HG02678 (cell line): ENCODE results near the gene SEPTIN2.
"Not testable (repeated sequence)": the region's sequence is repeated elsewhere in the genome, so short reads cannot be mapped to it uniquely, and the experiment has no call there.

ENCODE experiments used
- ATAC-seq: cut with Tn5 transposase; IDR thresholded peaks from one replicate; pipeline ENCODE4 v1.9.1; 2021; ENCODE audit warnings: mild to moderate bottlenecking, moderate library complexity; ENCODE audit not compliant: unreplicated experiment

SEPTIN2 gene

DNA sequence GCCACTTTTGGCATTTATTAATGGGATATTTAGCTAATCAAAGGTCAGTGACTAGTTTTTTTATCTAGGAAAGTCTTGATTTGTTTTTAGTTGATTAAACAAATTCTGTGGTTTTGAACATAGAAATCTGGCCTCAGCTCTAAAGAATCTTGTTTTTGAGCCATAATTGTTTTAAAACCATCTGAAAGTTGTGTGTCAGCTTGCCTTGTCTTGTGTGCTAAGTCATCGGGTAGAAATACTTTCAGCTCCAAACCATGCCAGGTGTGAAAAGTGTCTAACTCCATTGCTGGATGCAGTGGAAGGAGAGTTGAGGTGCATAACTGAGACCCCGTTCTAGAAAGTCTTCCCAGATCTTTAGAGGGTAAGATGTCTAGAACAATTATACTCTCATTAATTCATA, 63.1 kb downstream of the SEPTIN2 start:
- no peak for ATAC-seq

DNA sequence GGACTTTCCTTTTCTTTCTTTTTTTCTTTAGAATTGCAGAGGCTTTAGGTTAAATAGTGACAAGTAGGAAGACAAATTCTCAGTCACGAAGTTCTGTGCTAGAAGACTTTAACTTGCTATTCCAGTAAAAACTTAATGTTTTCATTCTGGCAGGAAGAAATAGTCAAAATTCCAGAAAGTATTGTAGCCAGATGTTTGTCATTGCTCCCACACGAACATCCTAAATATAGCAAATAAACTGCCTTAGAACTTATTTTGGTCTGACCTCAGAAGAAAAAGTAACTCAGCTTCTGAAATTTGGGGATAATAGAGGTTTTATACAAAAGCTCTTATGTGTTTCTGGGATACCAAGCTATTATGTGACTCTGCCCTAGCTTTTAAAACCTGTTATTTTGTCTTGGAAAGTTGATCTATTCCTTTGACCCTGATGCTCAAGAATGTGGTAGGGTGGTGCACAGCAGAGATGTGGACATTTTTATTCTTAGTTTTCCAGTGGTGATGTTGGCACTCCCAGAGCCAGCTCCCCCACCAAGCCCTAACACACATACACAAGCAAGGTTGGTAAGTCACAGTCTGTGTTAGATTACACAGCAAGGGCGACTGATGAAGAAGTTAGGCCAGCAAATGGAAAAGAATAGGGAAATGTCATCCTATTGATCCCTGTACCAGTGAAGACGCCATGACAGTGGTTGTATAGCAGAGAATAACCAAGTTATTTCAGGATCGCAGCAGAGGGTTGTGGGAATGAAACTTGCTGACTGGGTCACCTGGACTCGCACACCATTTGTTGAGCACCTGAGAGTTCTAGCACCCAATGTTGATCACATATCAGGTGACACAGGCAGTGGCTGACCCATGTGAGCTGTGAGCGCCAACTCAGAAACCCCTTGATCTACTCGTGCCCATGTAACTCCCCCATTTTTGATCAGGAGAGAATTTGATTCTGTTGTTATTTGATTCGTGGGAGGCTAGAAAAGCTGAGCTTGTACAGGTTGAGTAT, 64.1 kb downstream of the SEPTIN2 start:
- no peak for ATAC-seq

DNA sequence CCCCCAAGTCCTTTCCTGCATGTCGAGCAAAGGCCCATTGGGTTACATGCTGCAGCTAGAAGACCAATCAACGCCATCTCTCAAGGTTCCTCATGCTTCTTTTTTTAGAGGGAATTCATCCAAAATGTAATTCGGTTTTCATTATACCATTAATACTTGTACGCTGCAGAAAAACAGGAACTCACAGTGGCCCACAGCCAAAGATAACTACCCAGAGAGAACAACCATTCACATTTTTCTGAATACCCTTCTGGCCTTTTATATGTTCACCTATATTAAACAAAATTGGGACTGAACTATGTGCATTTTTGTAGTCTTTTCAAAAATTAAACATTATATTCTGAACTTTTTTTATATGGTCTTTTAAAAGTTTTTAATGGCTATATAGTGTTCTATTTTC, 66.1 kb downstream of the SEPTIN2 start:
- no peak for ATAC-seq

DNA sequence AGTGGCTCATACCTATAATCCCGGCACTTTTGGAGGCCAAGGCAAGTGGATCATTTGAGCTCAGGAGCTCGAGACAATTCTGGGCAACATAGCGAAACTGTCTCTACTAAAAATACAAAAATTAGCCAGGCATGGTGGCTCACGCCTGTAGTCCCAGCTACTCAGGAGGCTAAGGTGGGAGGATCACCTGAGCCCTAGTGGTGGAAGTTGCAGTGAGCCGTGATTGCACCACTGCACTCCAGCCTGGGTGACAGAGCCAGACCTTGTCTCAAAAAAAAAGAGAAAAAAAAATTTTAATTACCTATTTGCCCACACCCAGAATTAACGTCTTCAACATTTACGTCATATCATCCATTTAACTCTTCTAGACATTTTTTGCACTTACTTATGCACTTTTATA, 69.7 kb downstream of the SEPTIN2 start:
- not testable (repeated sequence) for ATAC-seq

DNA sequence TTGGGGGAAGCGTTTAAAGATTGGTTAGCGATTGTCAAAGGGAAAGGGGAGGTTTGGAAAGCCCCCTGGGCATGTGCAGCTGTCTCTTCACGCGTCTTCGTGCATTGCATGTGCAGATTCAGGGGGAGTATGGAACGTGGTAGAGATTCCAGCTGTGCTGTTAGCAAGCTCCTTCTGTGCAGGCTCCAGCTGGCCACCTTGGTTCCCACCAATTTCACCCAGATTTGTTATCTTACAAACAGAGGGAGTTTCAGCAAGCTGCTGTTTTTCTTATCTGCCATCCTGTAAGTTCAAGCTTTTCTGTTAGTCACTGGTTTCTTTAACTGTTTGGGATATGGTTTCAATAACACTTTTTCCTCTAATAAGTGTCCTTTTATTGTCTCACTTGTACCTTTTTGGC, 70.8 kb downstream of the SEPTIN2 start:
- no peak for ATAC-seq

DNA sequence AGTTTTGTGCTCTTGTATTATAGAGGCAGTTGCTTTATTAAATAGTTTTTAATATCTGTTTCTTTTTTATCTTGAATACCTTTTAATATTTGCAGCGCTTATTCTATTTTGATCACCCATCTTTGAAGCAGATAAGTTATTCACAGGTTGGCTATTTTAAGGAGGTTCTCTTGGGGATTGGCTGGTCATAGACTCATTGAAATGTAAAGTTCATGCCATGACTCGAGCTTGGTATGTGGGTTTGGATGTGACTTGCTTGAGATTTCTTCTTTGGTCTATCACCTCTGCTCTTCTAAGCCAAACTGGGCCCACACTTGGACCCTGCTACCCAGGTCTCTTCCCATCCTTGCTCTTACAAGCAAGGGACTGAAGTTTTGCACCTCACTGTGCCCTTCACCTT, 74.0 kb downstream of the SEPTIN2 start:
- no peak for ATAC-seq

DNA sequence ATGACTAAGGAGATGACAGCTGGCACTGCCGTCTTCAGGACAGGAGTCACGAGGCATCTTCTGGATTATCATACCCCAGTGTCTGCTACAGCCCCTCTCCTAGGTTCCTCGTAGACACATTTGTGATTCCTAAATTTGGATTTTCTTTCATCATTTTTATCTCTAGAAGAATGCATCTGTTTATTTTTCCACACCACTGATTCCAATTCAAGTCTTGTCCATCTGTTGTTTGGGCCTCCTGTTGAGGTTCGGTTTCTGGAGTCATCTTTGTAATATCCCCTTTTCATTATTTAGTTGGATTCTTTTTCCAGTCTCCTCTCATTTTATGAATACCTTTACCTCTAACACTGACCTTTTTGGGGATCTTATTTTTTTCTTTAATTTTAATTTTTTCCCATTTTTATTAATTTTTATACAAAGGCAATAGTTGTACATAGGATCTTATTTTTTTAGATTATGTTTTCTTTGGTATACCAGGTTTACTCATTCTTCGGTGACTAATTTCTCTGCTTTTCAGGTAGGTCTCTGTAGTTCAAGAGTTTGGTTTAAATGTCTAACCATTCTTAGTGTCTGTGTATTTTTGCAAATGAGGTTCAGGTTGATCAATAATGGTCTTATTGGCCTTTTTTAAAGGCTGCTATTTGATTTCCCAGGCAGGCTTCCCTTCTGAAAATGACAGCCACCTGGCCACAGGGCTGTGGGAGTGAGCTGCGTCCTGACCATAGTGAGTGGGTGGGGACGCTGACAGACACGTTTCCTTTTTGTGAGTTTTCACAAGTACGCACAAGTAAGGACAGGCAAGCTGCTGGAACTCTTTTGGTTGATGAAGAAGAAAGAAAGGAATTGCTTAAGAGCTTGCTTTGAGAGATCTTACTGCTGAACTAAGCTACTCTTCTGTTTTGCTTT, 74.8 kb downstream of the SEPTIN2 start:
- peak; percentile 63 for ATAC-seq

DNA sequence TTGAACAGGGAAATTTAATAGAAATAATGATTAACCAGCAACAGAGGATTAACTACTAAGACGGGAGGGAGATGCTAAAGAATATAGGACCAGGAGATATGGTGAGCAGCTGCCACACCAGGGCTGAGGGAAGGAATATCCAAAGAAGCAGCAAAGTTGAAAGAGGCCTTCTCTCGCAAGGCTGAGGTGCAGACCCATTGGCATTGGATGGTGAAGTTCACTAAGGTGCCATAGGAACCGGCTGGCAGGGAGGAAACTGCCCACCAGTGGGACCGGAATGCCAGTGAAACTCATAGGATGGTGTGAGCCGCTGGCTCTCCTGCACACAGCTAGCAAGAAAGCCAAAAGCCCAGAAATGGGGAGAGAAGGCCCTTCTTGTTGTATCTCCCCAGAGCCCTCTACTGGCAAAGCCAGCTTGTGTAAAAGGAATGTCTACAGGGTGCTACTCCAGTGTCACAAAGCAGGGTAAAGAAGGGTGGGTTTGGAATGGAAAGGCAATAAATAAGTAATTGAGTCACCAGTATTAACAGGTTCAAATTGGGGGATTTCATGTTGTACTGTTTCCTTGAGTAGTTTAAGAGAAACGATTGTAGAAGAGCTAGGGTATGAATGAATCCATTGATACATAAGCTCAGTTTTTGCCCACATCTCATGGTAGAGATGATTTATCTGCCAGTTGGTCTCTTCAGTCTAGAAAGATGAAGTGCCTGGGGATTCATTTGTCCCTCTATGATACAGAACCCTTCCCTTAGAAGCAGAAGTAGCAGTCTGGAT, 76.4 kb downstream of the SEPTIN2 start:
- ATAC-seq = no peak

DNA sequence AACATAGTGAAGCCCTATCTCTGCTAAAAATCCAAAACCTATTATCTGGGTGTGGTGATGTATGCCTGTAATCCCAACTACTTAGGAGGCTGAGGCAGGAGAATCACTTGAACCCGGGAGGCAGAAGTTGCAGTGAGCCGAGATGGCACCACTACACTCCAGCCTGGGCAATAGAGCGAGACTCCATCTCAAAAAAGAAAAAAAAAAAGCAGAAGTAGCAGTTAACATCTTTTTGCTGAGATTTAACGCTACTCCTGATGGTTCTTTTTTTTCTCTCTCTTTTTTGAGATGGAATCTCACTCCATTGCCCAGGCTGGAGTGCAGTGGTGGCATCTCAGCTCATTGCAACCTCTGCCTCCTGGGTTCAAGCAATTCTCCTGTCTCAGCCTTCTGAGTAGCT, 77.0 kb downstream of the SEPTIN2 start:
- not testable (repeated sequence) for ATAC-seq

DNA sequence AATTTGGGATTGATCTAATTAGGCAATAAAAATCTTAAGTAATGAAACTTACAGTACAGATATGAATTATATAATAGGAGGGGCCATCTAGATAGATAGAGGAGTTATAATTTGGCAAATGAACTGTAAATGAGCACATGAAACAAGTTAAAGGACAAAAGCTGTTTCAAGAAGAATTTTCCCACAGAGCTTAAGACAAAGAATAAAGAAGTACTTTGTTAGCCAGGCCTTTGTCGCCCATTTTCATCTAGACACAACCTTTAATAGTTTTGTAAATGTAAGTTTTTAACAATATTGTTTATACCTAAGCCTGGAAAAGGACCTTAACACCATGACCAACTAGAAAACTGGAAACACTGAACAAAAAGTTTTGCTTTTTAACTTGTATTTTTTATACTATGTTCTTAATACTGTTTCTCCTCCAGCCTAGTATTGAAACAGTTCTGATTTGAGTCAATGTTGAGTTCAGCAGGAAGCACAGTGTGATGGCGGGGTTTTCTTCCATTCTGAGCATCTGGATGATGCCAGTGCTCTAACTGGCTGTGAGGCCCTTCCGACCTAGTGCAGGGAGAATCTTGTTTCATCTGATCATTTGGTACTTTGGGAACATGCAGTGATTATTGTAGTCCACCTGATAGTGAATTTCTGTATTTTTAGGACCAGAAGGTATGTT, 77.9 kb downstream of the SEPTIN2 start:
- ATAC-seq = no peak

DNA sequence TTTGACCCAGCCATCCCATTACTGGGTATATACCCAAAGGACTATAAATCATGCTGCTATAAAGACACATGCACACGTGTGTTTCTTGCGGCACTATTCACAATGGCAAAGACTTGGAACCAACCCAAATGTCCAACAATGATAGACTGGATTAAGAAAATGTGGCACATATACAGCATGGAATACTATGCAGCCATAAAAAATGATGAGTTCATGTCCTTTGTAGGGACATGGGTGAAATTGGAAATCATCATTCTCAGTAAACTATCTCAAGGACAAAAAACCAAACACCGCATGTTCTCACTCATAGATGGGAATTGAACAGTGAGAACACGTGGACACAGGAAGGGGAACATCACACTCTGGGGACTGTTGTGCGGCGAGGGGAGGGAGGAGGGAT, 81.1 kb downstream of the SEPTIN2 start:
- not testable (repeated sequence) for ATAC-seq

DNA sequence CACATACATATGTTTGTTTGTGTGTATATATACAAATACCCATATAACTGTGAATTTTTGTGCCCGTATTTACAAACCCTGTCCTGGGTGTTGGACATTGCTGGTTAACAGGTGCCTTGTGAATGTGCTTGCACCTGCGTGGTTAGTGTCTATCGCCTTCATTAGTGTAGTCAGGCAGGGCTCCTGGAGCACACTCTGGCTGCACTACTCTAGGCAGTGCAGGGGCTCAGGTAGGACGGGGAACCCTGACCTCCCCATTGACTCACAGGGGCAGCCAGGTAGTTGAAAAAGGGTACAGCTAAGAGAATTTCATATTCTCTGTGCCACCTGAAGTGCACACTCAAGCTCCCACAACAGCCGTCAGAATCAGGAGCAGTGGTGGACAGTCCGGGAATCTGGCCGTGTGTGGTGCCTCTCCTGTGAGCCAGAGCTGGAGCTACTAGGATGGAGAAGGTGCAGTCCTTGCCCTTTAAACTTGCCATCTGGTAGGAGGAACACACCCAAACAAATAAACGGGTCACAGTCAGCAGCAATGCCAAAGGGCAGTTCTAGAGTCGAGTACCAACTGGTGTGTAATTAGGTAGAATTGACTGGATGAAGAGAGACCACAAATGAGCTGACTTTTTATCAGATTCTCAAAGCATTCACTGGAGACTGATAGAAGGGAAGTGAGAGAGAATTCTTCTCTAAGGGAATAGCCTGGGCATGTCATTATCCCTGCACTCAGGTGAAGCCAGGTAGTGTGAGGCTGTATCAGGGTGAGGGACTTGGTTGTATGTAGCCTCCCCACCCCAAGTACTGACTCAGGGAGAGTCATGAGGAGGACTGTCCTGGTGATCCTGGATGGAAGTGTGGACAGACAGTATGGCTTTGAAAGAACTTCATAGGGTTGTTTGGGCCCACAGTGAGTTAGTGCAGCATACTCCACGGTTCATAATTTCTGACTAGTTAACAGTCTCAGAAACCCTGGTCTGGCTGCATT, 84.5 kb downstream of the SEPTIN2 start:
- no peak for ATAC-seq
